HG03571 (cell line): ENCODE measurements around the gene KASH5.

ENCODE experiments used
- ATAC-seq: cut with Tn5 transposase; IDR thresholded peaks from one replicate; pipeline ENCODE4 v1.9.1; 2021; ENCODE audit not compliant: unreplicated experiment

Gene KASH5

GRCh38 chr19:49420227-49420626, 32.2 kb downstream of the KASH5 start:
- no peak for ATAC-seq

GRCh38 chr19:49421039-49421877, 33.2 kb downstream of the KASH5 start:
- no peak for ATAC-seq

- no peak for ATAC-seq
Measured at GRCh38 chr19:49421878-49422202, 33.8 kb downstream of the KASH5 start.

GRCh38 chr19:49422407-49423070, 34.5 kb downstream of the KASH5 start:
- ATAC-seq: no peak

- ATAC-seq: no peak
Measured at GRCh38 chr19:49423071-49423984, 35.3 kb downstream of the KASH5 start, which contains the start of gene PTH2. Gene PTH2, minus strand, starts transcription at chr19:49423441. Its CDS starts 102 bp downstream, at chr19:49423339.

- no peak for ATAC-seq
Measured at GRCh38 chr19:49423985-49424303, 35.9 kb downstream of the KASH5 start.

GRCh38 chr19:49425178-49425577, 37.1 kb downstream of the KASH5 start, which contains the start of gene GFY:
Gene GFY, plus strand, starts transcription at chr19:49425388. Its CDS starts 1,043 bp downstream, at chr19:49426431.
- ATAC-seq: no peak

GRCh38 chr19:49425922-49426592, 38.0 kb downstream of the KASH5 start:
- no peak for ATAC-seq

- no peak for ATAC-seq
Measured at GRCh38 chr19:49427339-49427738, 39.3 kb downstream of the KASH5 start.

- no peak for ATAC-seq
Measured at GRCh38 chr19:49427855-49428546, 40.0 kb downstream of the KASH5 start.

- no peak for ATAC-seq
Measured at GRCh38 chr19:49428547-49429451, 40.8 kb downstream of the KASH5 start.

- no peak for ATAC-seq
Measured at GRCh38 chr19:49430172-49430677, 42.2 kb downstream of the KASH5 start.

GRCh38 chr19:49430678-49431329, 42.8 kb downstream of the KASH5 start:
- no peak for ATAC-seq

- no peak for ATAC-seq
Measured at GRCh38 chr19:49431330-49431749, 43.3 kb downstream of the KASH5 start.

GRCh38 chr19:49432141-49433073, 44.4 kb downstream of the KASH5 start:
- ATAC-seq: no peak

- ATAC-seq: no peak
Measured at GRCh38 chr19:49433240-49433901, 45.3 kb downstream of the KASH5 start.
